ENCODE measurements around the gene PEX16.

DNA sequence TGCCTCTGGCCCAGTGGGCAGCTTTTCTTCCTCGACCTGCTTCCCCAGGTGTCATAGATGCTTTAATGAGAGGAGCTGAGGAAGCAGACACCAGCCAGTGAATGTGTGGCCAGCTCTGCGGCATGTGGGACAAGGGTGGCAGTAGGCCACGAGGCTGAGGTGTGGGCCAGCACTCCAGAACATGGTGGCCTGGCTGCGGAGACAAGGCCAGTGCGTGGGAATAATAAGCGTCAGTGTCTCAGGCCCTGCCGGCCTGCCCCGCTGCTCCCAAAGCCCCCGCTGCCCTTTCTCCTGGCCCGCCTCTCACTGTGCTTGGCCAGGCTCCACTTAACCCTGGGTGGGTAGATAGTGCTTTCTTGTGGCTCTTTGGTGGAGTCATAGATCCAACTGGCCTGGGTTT lies 30.1 kb downstream of the PEX16 start:
- no peak for TF ChIP-seq POLR2A (IDR thresholded peaks at IDR 0.05; ENCODE audit: low read depth, low read length)
- TF ChIP-seq TAF1 (IDR thresholded peaks at IDR 0.05; ENCODE audit: borderline replicate concordance, low read depth, low read length): no peak
